Nephron (organoid): ENCODE results near the gene HAGHL.

ENCODE experiments used
- H3K27ac Mint-ChIP-seq, 3 experiments: 2 replicates each; pipeline ENCODE4 v1.8.0; 2020; ENCODE audit warnings: mixed read lengths in 3 of 3, mild to moderate bottlenecking in 2 of 3, moderate library complexity in 1 of 3
- H3K27me3 Mint-ChIP-seq: 2 replicates; pipeline ENCODE4 v1.8.0; 2021; ENCODE audit warnings: low read depth, mild to moderate bottlenecking, moderate library complexity, mixed read lengths
- H3K36me3 Mint-ChIP-seq: 2 replicates; pipeline ENCODE4 v1.8.0; 2020; ENCODE audit warnings: low read depth, mixed read lengths
- H3K4me1 Mint-ChIP-seq: 2 replicates; pipeline ENCODE4 v1.8.0; 2020; ENCODE audit warnings: mixed read lengths
- H3K4me3 Mint-ChIP-seq, 3 experiments: 2 replicates each; pipeline ENCODE4 v1.8.0; 2020; ENCODE audit warnings: mild to moderate bottlenecking in 3 of 3, mixed read lengths in 3 of 3, moderate library complexity in 2 of 3
- H3K9me3 Mint-ChIP-seq: 2 replicates; pipeline ENCODE4 v1.8.0; 2020; ENCODE audit warnings: mixed read lengths
- TF ChIP-seq, protein P1 (sequence below), 3 experiments: fragments of 200-600 bp; sonication (generic); IDR thresholded peaks; one replicate each; pipeline ENCODE4 v1.5.0; 2021; ENCODE audit warnings: antibody characterized with exemption in 3 of 3; ENCODE audit not compliant: unreplicated experiment in 3 of 3

HAGHL gene

GRCh38 chr16:768428-768827, 41.5 kb downstream of the HAGHL start:
- Mint-ChIP-seq H3K4me3 (no peak overlapping the region), H3K27ac (no peak overlapping the region), H3K9me3 (no peaks in the 10 kb centered on the region), H3K4me1 (no peaks in the 10 kb centered on the region), H3K27me3 (peaks cover 5% of the 10 kb centered on the region), H3K36me3 (no peaks in the 10 kb centered on the region)
- TF ChIP-seq, protein P1, sequence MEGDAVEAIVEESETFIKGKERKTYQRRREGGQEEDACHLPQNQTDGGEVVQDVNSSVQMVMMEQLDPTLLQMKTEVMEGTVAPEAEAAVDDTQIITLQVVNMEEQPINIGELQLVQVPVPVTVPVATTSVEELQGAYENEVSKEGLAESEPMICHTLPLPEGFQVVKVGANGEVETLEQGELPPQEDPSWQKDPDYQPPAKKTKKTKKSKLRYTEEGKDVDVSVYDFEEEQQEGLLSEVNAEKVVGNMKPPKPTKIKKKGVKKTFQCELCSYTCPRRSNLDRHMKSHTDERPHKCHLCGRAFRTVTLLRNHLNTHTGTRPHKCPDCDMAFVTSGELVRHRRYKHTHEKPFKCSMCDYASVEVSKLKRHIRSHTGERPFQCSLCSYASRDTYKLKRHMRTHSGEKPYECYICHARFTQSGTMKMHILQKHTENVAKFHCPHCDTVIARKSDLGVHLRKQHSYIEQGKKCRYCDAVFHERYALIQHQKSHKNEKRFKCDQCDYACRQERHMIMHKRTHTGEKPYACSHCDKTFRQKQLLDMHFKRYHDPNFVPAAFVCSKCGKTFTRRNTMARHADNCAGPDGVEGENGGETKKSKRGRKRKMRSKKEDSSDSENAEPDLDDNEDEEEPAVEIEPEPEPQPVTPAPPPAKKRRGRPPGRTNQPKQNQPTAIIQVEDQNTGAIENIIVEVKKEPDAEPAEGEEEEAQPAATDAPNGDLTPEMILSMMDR (IDR thresholded peaks at IDR 0.05; ENCODE audit: unreplicated experiment in 3 of 3) = no peak

- Mint-ChIP-seq H3K27me3 (peaks cover 5% of the 10 kb centered on the region), H3K4me1 (no peaks in the 10 kb centered on the region), H3K36me3 (no peaks in the 10 kb centered on the region), H3K27ac (no peak overlapping the region), H3K9me3 (no peaks in the 10 kb centered on the region), H3K4me3 (no peak overlapping the region)
- TF ChIP-seq, protein P1 (IDR thresholded peaks at IDR 0.05; ENCODE audit: unreplicated experiment in 3 of 3) = no peak
These were observed 42.4 kb downstream of the HAGHL start for GRCh38 chr16:769184-769784.

- Mint-ChIP-seq H3K27ac (no peak overlapping the region), H3K36me3 (no peaks in the 10 kb centered on the region), H3K4me3 (no peak overlapping the region), H3K9me3 (no peaks in the 10 kb centered on the region), H3K27me3 (peaks cover 5% of the 10 kb centered on the region), H3K4me1 (no peaks in the 10 kb centered on the region)
- TF ChIP-seq, protein P1 (IDR thresholded peaks at IDR 0.05; ENCODE audit: unreplicated experiment in 3 of 3) = no peak
These were observed 43.0 kb downstream of the HAGHL start for GRCh38 chr16:769934-770333.

DNA sequence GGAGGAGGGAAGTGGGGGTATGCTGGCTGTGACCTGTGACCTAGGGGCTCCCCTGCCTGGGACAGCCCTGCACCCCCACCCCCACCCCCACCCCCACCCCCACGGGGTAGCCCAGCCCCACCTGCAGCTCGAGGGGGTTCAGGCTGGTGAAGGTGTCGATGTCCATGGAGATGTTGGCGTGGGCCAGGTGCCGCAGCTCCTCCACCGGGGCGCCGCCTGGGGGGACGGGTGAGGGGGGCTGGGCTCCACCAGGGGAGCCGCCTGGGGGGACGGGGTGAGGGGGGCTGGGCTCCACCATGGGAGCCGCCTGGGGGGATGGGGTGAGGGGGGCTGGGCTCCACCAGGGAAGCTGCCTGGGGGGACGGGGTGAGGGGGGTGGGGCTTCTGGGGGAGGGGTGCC, 43.5 kb downstream of the HAGHL start:
- no peak overlapping the region for H3K4me3 Mint-ChIP-seq
- no peaks in the 10 kb centered on the region for H3K9me3 Mint-ChIP-seq
- H3K27me3 Mint-ChIP-seq = peaks cover 5% of the 10 kb centered on the region
- no peak overlapping the region for H3K27ac Mint-ChIP-seq
- H3K36me3 Mint-ChIP-seq = no peaks in the 10 kb centered on the region
- no peaks in the 10 kb centered on the region for H3K4me1 Mint-ChIP-seq
- TF ChIP-seq, protein P1 (IDR thresholded peaks at IDR 0.05; ENCODE audit: unreplicated experiment in 3 of 3) = no peak

GRCh38 chr16:772959-773358, 46.1 kb downstream of the HAGHL start:
- Mint-ChIP-seq H3K27ac (no peak overlapping the region), H3K4me1 (no peaks in the 10 kb centered on the region), H3K27me3 (peaks cover 10% of the 10 kb centered on the region), H3K36me3 (no peaks in the 10 kb centered on the region), H3K9me3 (no peaks in the 10 kb centered on the region), H3K4me3 (no peak overlapping the region)
- TF ChIP-seq, protein P1 (IDR thresholded peaks at IDR 0.05; ENCODE audit: unreplicated experiment in 3 of 3) = no peak
